ENCODE results near the gene MYO6. TPM values are rescaled to one million over a fixed set of nuclear protein-coding genes. Genes with fewer than 3 reads are reported as not detected.

Gene MYO6
- total RNA-seq, 1 donor from 2014 or later = 20.4 TPM

DNA sequence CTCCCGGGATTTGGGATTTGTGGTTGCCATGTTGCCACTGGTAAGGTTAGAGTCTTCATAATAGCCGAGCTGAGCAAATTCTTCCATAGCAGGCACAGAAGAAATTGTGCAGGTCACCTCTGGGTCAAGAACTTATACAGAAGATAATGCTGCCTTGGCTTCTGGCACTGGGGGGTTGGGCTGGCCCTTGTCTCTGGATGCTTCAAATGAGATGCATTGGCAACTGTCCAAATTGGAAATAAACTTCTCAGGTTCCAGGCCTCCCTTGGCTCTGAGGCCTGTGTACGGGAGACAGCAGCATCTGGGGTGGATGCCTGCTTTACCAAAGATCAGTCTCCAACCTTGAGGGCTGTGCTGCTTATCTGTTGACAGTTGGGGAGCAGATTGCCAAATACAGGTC, 26.2 kb downstream of the MYO6 start:
- no peaks in the 10 kb centered on the region for H3K9me3 ChIP-seq
- H3K4me3 ChIP-seq = no peak overlapping the region
- H3K27me3 ChIP-seq = no peaks in the 10 kb centered on the region
- H3K36me3 ChIP-seq = no peaks in the 10 kb centered on the region
- no peaks in the 10 kb centered on the region for H3K4me1 ChIP-seq
- TF ChIP-seq POLR2AphosphoS5 (IDR thresholded peaks at IDR 0.05; ENCODE audit: insufficient read depth in 1 of 2, low read depth in 1 of 2) (no peak), POLR2A (IDR thresholded peaks at IDR 0.05) (no peak)
- TF ChIP-seq, protein P1, sequence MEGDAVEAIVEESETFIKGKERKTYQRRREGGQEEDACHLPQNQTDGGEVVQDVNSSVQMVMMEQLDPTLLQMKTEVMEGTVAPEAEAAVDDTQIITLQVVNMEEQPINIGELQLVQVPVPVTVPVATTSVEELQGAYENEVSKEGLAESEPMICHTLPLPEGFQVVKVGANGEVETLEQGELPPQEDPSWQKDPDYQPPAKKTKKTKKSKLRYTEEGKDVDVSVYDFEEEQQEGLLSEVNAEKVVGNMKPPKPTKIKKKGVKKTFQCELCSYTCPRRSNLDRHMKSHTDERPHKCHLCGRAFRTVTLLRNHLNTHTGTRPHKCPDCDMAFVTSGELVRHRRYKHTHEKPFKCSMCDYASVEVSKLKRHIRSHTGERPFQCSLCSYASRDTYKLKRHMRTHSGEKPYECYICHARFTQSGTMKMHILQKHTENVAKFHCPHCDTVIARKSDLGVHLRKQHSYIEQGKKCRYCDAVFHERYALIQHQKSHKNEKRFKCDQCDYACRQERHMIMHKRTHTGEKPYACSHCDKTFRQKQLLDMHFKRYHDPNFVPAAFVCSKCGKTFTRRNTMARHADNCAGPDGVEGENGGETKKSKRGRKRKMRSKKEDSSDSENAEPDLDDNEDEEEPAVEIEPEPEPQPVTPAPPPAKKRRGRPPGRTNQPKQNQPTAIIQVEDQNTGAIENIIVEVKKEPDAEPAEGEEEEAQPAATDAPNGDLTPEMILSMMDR (IDR thresholded peaks at IDR 0.05) = no peak
- no peak for DNase-seq (ENCODE audit: extremely low spot score in 2 of 2)
- H3K27ac ChIP-seq = no peak overlapping the region
- intact Hi-C loops (cut with DNase I) = no loop called here

DNA sequence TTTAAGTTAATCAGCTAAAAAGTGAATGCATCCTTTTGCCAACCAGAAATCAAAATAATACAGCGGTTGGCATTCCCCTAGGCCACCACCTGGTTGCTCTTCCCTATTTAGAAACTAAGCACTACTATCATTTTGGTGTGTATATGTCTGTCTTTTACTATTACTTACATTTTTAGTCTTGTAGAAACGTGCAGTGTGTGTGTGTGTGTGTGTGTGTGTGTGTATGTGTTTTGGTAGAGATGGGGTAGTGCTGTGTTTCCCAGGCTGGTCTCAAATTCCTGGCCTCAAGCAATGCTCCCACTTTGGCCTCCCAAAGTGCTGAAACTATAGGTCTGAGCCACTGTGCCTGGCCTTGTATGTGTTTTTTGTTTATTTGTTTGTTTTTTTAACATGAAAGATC, 27.4 kb downstream of the MYO6 start:
- intact Hi-C loops (cut with DNase I) = no loop called here

DNA sequence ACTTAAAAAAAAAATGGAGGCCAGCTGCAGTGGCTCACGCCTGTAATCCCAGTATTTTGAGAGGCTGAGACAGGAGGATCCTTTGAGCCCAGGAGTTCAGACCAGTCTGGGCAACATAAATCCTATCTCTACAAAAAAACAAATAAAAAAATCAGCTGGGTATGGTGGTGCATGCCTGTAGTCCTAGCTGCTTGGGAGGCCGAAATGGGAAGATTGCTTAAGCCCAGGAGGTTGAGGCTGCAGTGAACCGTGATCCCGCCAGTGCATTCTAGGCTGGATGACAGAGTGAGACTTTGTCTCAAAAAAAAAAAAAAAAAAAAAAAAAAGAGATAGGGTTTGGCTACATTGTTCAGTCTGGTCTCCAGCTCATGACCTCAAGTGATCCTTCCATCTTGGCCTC, 29.7 kb downstream of the MYO6 start:
- no peaks in the 10 kb centered on the region for H3K4me1 ChIP-seq

More for the DNA sequence above, 27.4 kb downstream of the MYO6 start:
- TF ChIP-seq, protein P1 (IDR thresholded peaks at IDR 0.05) = no peak
- TF ChIP-seq POLR2A (IDR thresholded peaks at IDR 0.05) (no peak), POLR2AphosphoS5 (IDR thresholded peaks at IDR 0.05; ENCODE audit: insufficient read depth in 1 of 2, low read depth in 1 of 2) (no peak)
- no peaks in the 10 kb centered on the region for H3K27me3 ChIP-seq
- H3K4me1 ChIP-seq = no peaks in the 10 kb centered on the region
- no peak overlapping the region for H3K27ac ChIP-seq
- H3K9me3 ChIP-seq = no peaks in the 10 kb centered on the region
- DNase-seq (ENCODE audit: extremely low spot score in 2 of 2) = no peak
- H3K4me3 ChIP-seq = no peak overlapping the region
- H3K36me3 ChIP-seq = no peaks in the 10 kb centered on the region

DNA sequence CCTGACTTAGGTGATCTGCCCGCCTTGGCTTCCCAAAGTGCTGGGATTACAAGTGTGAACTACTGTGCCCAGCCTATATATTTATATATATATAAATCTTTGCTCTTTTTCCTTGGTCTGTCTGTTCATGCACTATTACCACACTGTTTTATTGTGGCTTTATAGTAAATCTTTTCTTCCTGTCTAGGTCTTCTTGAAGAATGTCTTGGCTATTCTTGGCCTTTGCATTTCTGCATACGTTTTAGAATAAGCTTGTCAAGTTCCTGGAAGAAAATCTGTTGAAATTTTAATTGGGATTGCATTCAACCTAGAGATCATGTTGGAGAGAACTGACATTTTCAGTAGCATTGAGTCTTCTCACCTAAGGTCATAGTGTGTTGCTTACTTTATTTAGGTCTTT, 37.1 kb downstream of the MYO6 start:
- H3K36me3 ChIP-seq = no peaks in the 10 kb centered on the region
- H3K4me1 ChIP-seq = no peaks in the 10 kb centered on the region
- DNase-seq (ENCODE audit: extremely low spot score in 2 of 2) = no peak
- intact Hi-C loops (cut with DNase I) = no loop called here
- no peaks in the 10 kb centered on the region for H3K27me3 ChIP-seq
- no peaks in the 10 kb centered on the region for H3K9me3 ChIP-seq
- no peak for TF ChIP-seq POLR2AphosphoS5 (IDR thresholded peaks at IDR 0.05; ENCODE audit: insufficient read depth in 1 of 2, low read depth in 1 of 2)
- no peak for TF ChIP-seq POLR2A (IDR thresholded peaks at IDR 0.05)
- TF ChIP-seq, protein P1 (IDR thresholded peaks at IDR 0.05) = no peak
- H3K27ac ChIP-seq = no peak overlapping the region
- H3K4me3 ChIP-seq = no peak overlapping the region

More for the DNA sequence above, 29.7 kb downstream of the MYO6 start:
- H3K36me3 ChIP-seq = no peaks in the 10 kb centered on the region
- H3K4me3 ChIP-seq = no peak overlapping the region
- no peak for TF ChIP-seq POLR2AphosphoS5 (IDR thresholded peaks at IDR 0.05; ENCODE audit: insufficient read depth in 1 of 2, low read depth in 1 of 2)
- no peak for TF ChIP-seq POLR2A (IDR thresholded peaks at IDR 0.05)
- TF ChIP-seq, protein P1 (IDR thresholded peaks at IDR 0.05) = no peak
- DNase-seq (ENCODE audit: extremely low spot score in 2 of 2) = no peak
- no peaks in the 10 kb centered on the region for H3K27me3 ChIP-seq
- H3K9me3 ChIP-seq = no peaks in the 10 kb centered on the region
- intact Hi-C loops (cut with DNase I) = no loop called here
- no peak overlapping the region for H3K27ac ChIP-seq

DNA sequence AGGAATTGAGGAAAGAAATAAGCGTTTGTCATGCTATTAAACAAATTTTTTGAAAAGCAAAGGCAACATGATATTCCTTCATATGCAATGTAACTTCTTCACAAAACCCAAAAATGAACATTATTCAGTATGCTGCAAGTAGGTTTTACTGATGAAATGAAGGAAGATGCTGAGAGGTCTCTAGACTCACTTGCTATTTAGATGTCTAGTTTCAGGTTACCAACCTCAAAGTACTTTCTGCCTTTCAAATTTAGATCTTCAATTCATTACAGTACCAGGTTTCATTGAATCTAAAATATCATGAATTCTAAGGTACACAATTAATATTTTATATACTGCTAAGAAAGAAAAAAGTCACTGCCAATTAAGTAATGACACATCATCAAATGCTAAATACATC, 39.9 kb downstream of the MYO6 start:
- no peaks in the 10 kb centered on the region for H3K9me3 ChIP-seq
- DNase-seq (ENCODE audit: extremely low spot score in 2 of 2) = no peak
- intact Hi-C loops (cut with DNase I) = no loop called here

More for the DNA sequence above, 39.9 kb downstream of the MYO6 start:
- H3K4me1 ChIP-seq = no peaks in the 10 kb centered on the region
- no peaks in the 10 kb centered on the region for H3K27me3 ChIP-seq
- TF ChIP-seq POLR2AphosphoS5 (IDR thresholded peaks at IDR 0.05; ENCODE audit: insufficient read depth in 1 of 2, low read depth in 1 of 2) (no peak), POLR2A (IDR thresholded peaks at IDR 0.05) (no peak)
- TF ChIP-seq, protein P1 (IDR thresholded peaks at IDR 0.05) = no peak
- no peaks in the 10 kb centered on the region for H3K36me3 ChIP-seq
- H3K4me3 ChIP-seq = no peak overlapping the region
- no peak overlapping the region for H3K27ac ChIP-seq
